Liver (tissue), 9 donors: Measurements from ENCODE around the gene KRTAP10-2. TPM values are rescaled to one million over a fixed set of nuclear protein-coding genes. Genes with fewer than 3 reads are reported as not detected.

ENCODE experiments used
- DNase-seq: peaks from one replicate; pipeline ENCODE4 v3.0.0-alpha.2; 2017; ENCODE audit warnings: low spot score
- H3K27ac ChIP-seq, 2 donors: one replicate each; pipeline ENCODE4 v1.7.0; 2013; ENCODE audit warnings: inconsistent platforms in 2 of 2, low read length in 2 of 2, control low read depth in 1 of 2, low read depth in 1 of 2, mild to moderate bottlenecking in 1 of 2
- H3K27me3 ChIP-seq, 4 donors: one replicate each; pipeline versions ENCODE4 v1.6.1 to v1.7.0; 2013; ENCODE audit warnings: low read length in 3 of 4, inconsistent platforms in 1 of 4, mild to moderate bottlenecking in 1 of 4, moderate library complexity in 1 of 4; ENCODE audit not compliant: control insufficient read depth in 4 of 4, insufficient read depth in 4 of 4
- H3K36me3 ChIP-seq, 4 donors: one replicate each; pipeline versions ENCODE4 v1.6.1 to v1.7.0; 2013; ENCODE audit warnings: low read length in 3 of 4, mild to moderate bottlenecking in 3 of 4, low read depth in 1 of 4, moderate library complexity in 1 of 4; ENCODE audit not compliant: control insufficient read depth in 4 of 4, insufficient read depth in 3 of 4
- H3K4me1 ChIP-seq, 4 donors: one replicate each; pipeline versions ENCODE4 v1.6.1 to v1.7.0; 2013; ENCODE audit warnings: low read length in 3 of 4, mild to moderate bottlenecking in 3 of 4, moderate library complexity in 1 of 4; ENCODE audit not compliant: control insufficient read depth in 4 of 4, insufficient read depth in 4 of 4
- H3K4me3 ChIP-seq, 3 donors: one replicate each; pipeline versions ENCODE4 v1.6.1 to v1.7.0; 2013; ENCODE audit warnings: low read length in 3 of 3, control low read depth in 1 of 3, low read depth in 1 of 3, mild to moderate bottlenecking in 1 of 3
- H3K9ac ChIP-seq, 2 donors: one replicate each; pipeline ENCODE4 v1.7.0; 2013; ENCODE audit warnings: low read length in 2 of 2, mild to moderate bottlenecking in 2 of 2, moderate library complexity in 2 of 2, control low read depth in 1 of 2, low read depth in 1 of 2
- H3K9me3 ChIP-seq, 4 donors: one replicate each; pipeline versions ENCODE4 v1.6.1 to v1.7.0; 2013; ENCODE audit warnings: low read length in 3 of 4; ENCODE audit not compliant: control insufficient read depth in 4 of 4
- EGR1 ChIP-seq, 2 donors: IDR thresholded peaks; 2 replicates each; pipeline ENCODE4 v1.6.1; 2016 to 2018; ENCODE audit warnings: antibody characterized with exemption in 2 of 2, low read depth in 2 of 2
- FOXA1 ChIP-seq: IDR thresholded peaks from 2 replicates; pipeline ENCODE4 v1.6.1; 2016; ENCODE audit warnings: antibody characterized with exemption
- FOXA2 ChIP-seq: IDR thresholded peaks from 2 replicates; pipeline ENCODE4 v1.6.1; 2016; ENCODE audit warnings: antibody characterized with exemption
- GABPA ChIP-seq, 2 donors: IDR thresholded peaks in 1 of 2; conservative IDR thresholded peaks in 1 of 2; 2 replicates each; pipeline ENCODE4 v1.6.1; 2016; ENCODE audit warnings: antibody characterized with exemption in 2 of 2, mild to moderate bottlenecking in 1 of 2, moderate library complexity in 1 of 2
- HNF4A ChIP-seq, 2 donors: conservative IDR thresholded peaks; 2 replicates each; pipeline ENCODE4 v1.6.1; 2016; ENCODE audit warnings: antibody characterized with exemption in 2 of 2, mild to moderate bottlenecking in 2 of 2
- HNF4G ChIP-seq: IDR thresholded peaks from 2 replicates; pipeline ENCODE4 v1.6.1; 2016; ENCODE audit warnings: antibody characterized with exemption
- JUND ChIP-seq, 2 donors: IDR thresholded peaks; 2 replicates each; pipeline ENCODE4 v1.6.1; 2016; ENCODE audit warnings: antibody characterized with exemption in 2 of 2
- NR2F2 ChIP-seq: IDR thresholded peaks from 2 replicates; pipeline ENCODE4 v1.6.1; 2016; ENCODE audit warnings: antibody characterized with exemption
- RAD21 ChIP-seq, 2 donors: IDR thresholded peaks; 2 replicates each; pipeline ENCODE4 v1.6.1; 2016; ENCODE audit warnings: antibody characterized with exemption in 2 of 2, mild to moderate bottlenecking in 2 of 2
- RXRA ChIP-seq, 2 donors: IDR thresholded peaks; 2 replicates each; pipeline ENCODE4 v1.6.1; 2017 to 2018; ENCODE audit warnings: antibody characterized with exemption in 2 of 2, mild to moderate bottlenecking in 1 of 2
- TAF1 ChIP-seq: conservative IDR thresholded peaks from 2 replicates; pipeline ENCODE4 v1.6.1; 2016; ENCODE audit warnings: antibody characterized with exemption, mild to moderate bottlenecking
- YY1 ChIP-seq: IDR thresholded peaks from 2 replicates; pipeline ENCODE4 v1.6.1; 2016; ENCODE audit warnings: antibody characterized with exemption, mild to moderate bottlenecking
- WGBS: extraction: QIAGEN DNeasy Blood & Tissue Kit; methylation state at CpG from one replicate; pipeline ENCODE4 v1.1.7; 2013; 5-methylcytosine and 5-hydroxymethylcytosine counted together
- polyA plus RNA-seq, 2 donors: library from polyadenylated mRNA; stranded (reverse) in 1 of 2; unstranded in 1 of 2; fragments of 200-250 nt in 1 of 2; fragments of >200 nt in 1 of 2; fragmentation: Nextera tagmentation in 1 of 2; extraction: Ambion mirVana in 1 of 2; gene quantifications; one replicate each; pipeline versions ENCODE4 v1.2.1 to v1.2.3, GENCODE V29; 2013 to 2015
- total RNA-seq, 2 donors: library from RNA; depleted of rRNA; stranded (reverse); fragments of >200 nt; gene quantifications; one replicate each; pipeline ENCODE4 v1.2.3, GENCODE V29; 2014
- TF ChIP-seq, protein P1 (sequence below): IDR thresholded peaks from 2 replicates; pipeline ENCODE4 v1.6.1; 2016; ENCODE audit warnings: antibody characterized with exemption, mild to moderate bottlenecking
- TF ChIP-seq, protein P2 (sequence below): IDR thresholded peaks from 2 replicates; pipeline ENCODE4 v1.6.1; 2016; ENCODE audit warnings: antibody characterized with exemption
- TF ChIP-seq, protein P3 (sequence below): IDR thresholded peaks from 2 replicates; pipeline ENCODE4 v1.6.1; 2016; ENCODE audit warnings: antibody characterized with exemption
- TF ChIP-seq, protein P4 (sequence below): fragments of 150-350 bp; IDR thresholded peaks from 2 replicates; pipeline ENCODE4 v1.5.1; 2017; ENCODE audit warnings: improper control_type of control experiment, low read depth, low read length; ENCODE audit not compliant: missing input control
- TF ChIP-seq, protein P5 (sequence below): IDR thresholded peaks from 2 replicates; pipeline ENCODE4 v1.6.1; 2016; ENCODE audit warnings: antibody characterized with exemption
- donor health status: healthy.
- donor health status: healthy.
- donor health status: healthy.
- donor health status: healthy.
- donor health status: healthy.

Gene KRTAP10-2
- total and polyA plus RNA-seq, 4 donors = not detected

DNA sequence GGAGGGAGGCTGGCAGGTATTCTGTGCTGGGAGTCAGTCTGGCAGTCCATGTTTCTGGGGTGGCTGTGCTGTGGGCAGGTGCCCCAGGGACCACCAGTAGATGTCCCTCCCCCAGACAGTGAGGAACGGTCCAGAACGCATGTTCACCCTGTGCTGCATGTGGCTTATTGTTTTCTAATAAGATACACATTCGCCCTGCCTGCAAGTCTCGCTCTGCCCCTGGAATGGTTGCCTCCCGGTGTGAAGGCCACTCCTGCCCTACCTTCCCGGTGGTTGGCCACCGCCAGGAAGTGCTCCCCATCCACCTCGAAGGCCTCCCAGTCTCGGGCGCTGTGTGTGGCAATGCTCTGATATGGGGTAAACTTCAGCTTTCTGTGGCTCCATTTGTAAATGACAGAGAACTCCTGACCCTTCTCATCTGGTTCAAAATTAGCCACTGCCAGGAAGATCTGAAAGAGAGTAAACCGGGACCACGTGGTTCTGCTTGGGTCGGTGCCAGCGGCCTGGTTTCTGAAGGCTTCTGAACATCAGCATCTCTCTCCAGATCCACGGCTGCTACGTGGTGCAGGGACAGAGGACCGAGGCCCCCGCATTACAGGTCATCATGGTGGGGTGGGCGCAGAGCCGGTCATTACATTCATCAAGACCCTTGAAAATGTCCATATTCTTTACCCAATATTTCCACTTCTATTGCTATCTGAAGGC, 25.8 kb downstream of the KRTAP10-2 start:
- Histone ChIP-seq H3K9me3 (no peaks in the 10 kb centered on the region), H3K27me3 (no peaks in the 10 kb centered on the region), H3K9ac (no peak overlapping the region), H3K27ac (no peak overlapping the region), H3K4me3 (no peak overlapping the region), H3K36me3 (no peaks in the 10 kb centered on the region), H3K4me1 (no peaks in the 10 kb centered on the region)
- WGBS = 83% methylated on average over 20 of the region's 20 CpGs
- DNase-seq = no peak
- TF ChIP-seq, protein P1, sequence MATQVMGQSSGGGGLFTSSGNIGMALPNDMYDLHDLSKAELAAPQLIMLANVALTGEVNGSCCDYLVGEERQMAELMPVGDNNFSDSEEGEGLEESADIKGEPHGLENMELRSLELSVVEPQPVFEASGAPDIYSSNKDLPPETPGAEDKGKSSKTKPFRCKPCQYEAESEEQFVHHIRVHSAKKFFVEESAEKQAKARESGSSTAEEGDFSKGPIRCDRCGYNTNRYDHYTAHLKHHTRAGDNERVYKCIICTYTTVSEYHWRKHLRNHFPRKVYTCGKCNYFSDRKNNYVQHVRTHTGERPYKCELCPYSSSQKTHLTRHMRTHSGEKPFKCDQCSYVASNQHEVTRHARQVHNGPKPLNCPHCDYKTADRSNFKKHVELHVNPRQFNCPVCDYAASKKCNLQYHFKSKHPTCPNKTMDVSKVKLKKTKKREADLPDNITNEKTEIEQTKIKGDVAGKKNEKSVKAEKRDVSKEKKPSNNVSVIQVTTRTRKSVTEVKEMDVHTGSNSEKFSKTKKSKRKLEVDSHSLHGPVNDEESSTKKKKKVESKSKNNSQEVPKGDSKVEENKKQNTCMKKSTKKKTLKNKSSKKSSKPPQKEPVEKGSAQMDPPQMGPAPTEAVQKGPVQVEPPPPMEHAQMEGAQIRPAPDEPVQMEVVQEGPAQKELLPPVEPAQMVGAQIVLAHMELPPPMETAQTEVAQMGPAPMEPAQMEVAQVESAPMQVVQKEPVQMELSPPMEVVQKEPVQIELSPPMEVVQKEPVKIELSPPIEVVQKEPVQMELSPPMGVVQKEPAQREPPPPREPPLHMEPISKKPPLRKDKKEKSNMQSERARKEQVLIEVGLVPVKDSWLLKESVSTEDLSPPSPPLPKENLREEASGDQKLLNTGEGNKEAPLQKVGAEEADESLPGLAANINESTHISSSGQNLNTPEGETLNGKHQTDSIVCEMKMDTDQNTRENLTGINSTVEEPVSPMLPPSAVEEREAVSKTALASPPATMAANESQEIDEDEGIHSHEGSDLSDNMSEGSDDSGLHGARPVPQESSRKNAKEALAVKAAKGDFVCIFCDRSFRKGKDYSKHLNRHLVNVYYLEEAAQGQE = no peak
- no peak for TF ChIP-seq HNF4G
- TF ChIP-seq FOXA1 = no peak
- TF ChIP-seq, protein P2, sequence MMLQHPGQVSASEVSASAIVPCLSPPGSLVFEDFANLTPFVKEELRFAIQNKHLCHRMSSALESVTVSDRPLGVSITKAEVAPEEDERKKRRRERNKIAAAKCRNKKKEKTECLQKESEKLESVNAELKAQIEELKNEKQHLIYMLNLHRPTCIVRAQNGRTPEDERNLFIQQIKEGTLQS = no peak
- TF ChIP-seq JUND (IDR thresholded peaks at IDR 0.05) = no peak
- no peak for TF ChIP-seq GABPA (IDR thresholded peaks at IDR 0.05 in 1 of 2, conservative IDR thresholded peaks at IDR 0.05 in 1 of 2)
- TF ChIP-seq, protein P3, sequence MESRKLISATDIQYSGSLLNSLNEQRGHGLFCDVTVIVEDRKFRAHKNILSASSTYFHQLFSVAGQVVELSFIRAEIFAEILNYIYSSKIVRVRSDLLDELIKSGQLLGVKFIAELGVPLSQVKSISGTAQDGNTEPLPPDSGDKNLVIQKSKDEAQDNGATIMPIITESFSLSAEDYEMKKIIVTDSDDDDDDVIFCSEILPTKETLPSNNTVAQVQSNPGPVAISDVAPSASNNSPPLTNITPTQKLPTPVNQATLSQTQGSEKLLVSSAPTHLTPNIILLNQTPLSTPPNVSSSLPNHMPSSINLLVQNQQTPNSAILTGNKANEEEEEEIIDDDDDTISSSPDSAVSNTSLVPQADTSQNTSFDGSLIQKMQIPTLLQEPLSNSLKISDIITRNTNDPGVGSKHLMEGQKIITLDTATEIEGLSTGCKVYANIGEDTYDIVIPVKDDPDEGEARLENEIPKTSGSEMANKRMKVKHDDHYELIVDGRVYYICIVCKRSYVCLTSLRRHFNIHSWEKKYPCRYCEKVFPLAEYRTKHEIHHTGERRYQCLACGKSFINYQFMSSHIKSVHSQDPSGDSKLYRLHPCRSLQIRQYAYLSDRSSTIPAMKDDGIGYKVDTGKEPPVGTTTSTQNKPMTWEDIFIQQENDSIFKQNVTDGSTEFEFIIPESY = no peak
- no peak for TF ChIP-seq NR2F2
- no peak for TF ChIP-seq HNF4A (conservative IDR thresholded peaks at IDR 0.05)
- TF ChIP-seq FOXA2 = no peak

DNA sequence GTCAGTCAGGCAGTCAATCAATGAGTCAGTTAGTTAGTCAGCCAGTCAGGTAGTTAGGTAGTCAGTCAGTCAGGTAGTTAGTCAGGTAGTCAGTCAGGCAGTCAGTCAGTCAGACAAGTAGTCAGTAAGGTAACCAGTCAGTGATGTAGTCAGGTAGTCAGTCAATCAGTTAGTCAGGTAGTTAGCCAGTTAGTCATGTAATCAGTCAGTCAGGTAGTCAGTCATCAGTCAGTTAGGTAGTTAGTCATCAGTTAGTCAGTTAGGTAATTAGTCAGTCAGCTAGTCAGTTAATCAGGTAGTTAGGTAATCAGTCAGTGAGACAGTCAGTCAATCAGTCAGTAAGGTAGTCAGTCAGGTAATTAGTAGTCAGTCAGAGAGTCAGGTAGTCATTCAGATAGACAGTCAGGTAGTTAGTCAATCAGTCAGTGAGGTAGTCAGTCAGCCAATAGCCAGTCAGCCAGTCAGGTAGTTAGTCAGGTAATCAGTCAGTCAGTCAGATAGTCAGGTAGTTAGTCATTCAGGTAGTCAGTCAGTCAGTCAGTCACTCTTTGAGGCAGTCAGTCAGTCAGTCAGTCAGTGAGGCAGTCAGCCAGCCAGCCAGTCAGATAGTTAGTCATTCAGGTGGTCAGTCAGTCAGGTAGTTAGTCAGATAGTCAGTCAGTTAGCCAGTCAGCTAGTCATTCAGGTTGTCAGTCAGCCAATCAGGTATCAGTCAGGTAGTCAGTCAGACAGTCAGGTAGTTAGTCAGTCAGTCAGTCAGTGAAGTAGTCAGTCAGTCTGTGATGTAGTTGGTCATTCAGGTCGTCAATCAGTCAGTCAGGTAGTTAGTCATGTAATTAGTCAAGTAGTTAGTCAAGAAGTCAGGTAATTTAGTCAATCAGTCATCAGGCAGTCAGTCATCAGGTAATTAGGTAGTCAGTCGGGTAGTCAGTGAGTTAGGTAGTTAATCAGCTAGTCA, 26.6 kb downstream of the KRTAP10-2 start:
- DNase-seq = no peak
- H3K4me1 ChIP-seq = no peaks in the 10 kb centered on the region
- H3K36me3 ChIP-seq = no peaks in the 10 kb centered on the region
- H3K9me3 ChIP-seq = no peaks in the 10 kb centered on the region
- no peak overlapping the region for H3K27ac ChIP-seq
- H3K27me3 ChIP-seq = no peaks in the 10 kb centered on the region
- H3K4me3 ChIP-seq = no peak overlapping the region
- H3K9ac ChIP-seq = no peak overlapping the region
- WGBS = 85% methylated on average over 2 of the region's 2 CpGs
- TF ChIP-seq NR2F2 (no peak), JUND (IDR thresholded peaks at IDR 0.05) (no peak), RAD21 (IDR thresholded peaks at IDR 0.05) (no peak), FOXA2 (no peak), HNF4G (no peak), EGR1 (IDR thresholded peaks at IDR 0.05; ENCODE audit: low read depth in 2 of 2) (no peak), YY1 (no peak), GABPA (IDR thresholded peaks at IDR 0.05 in 1 of 2, conservative IDR thresholded peaks at IDR 0.05 in 1 of 2) (no peak), HNF4A (conservative IDR thresholded peaks at IDR 0.05) (no peak), RXRA (IDR thresholded peaks at IDR 0.05) (no peak), TAF1 (no peak), FOXA1 (no peak)
- TF ChIP-seq, protein P2 = no peak
- TF ChIP-seq, protein P4, sequence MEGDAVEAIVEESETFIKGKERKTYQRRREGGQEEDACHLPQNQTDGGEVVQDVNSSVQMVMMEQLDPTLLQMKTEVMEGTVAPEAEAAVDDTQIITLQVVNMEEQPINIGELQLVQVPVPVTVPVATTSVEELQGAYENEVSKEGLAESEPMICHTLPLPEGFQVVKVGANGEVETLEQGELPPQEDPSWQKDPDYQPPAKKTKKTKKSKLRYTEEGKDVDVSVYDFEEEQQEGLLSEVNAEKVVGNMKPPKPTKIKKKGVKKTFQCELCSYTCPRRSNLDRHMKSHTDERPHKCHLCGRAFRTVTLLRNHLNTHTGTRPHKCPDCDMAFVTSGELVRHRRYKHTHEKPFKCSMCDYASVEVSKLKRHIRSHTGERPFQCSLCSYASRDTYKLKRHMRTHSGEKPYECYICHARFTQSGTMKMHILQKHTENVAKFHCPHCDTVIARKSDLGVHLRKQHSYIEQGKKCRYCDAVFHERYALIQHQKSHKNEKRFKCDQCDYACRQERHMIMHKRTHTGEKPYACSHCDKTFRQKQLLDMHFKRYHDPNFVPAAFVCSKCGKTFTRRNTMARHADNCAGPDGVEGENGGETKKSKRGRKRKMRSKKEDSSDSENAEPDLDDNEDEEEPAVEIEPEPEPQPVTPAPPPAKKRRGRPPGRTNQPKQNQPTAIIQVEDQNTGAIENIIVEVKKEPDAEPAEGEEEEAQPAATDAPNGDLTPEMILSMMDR = no peak
- TF ChIP-seq, protein P5, sequence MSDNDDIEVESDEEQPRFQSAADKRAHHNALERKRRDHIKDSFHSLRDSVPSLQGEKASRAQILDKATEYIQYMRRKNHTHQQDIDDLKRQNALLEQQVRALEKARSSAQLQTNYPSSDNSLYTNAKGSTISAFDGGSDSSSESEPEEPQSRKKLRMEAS = no peak
- TF ChIP-seq, protein P1 = no peak
